HCT116 (cell line): ENCODE data around the gene IQCF6. TPM values are rescaled to one million over a fixed set of nuclear protein-coding genes. Genes with fewer than 3 reads are reported as not detected.

Experiments used
- ATAC-seq: fragments of 200-7000 bp; cut with Tn5 transposase; 2 replicates; pipeline ENCODE4 v1.9.1; 2020; ENCODE audit warnings: mild to moderate bottlenecking, moderate library complexity
- BruUV-seq: library from RNA; stranded (reverse); fragments of 400-500 nt; replicated peaks from 2 replicates; lab custom pipeline; 2021; lab: Mats Ljungman, UMichigan
- CTCF ChIA-PET: fragments of 300-600 bp; sonication (Branson Sonifier 250); formaldehyde crosslinking; loops from one replicate; lab custom pipeline; 2021; ENCODE audit warnings: antibody characterized with exemption; lab: Charles Lee
- POLR2A ChIA-PET: fragments of 300-600, 350-600 bp; sonication (Branson Sonifier 250); formaldehyde crosslinking; loops from one replicate; lab custom pipeline; 2021; ENCODE audit warnings: antibody characterized with exemption; lab: Charles Lee
- RAD21 ChIA-PET, 2 experiments: fragments of 300-600 bp; sonication (Branson Sonifier 250); formaldehyde crosslinking; loops; one replicate each; lab custom pipeline; 2023; ENCODE audit warnings: low total read pairs in 2 of 2; ENCODE audit not compliant: uncharacterized antibody in 2 of 2, unreplicated experiment in 2 of 2, low non-redundant PET in 1 of 2; lab: Charles Lee
- DNase-seq: peaks from one replicate; pipeline ENCODE4 v3.0.0-alpha.2; 2010; ENCODE audit warnings: low read depth, low spot score
- H2AFZ ChIP-seq: fragments of 200-600 bp; shearing (Covaris generic), sonication (generic); 2 replicates; pipeline ENCODE4 v1.6.1; 2017; ENCODE audit warnings: low read depth, mixed run types, mixed read lengths, antibody characterized with exemption, low read length; ENCODE audit not compliant: poor library complexity, severe bottlenecking
- H3K27ac ChIP-seq: 2 replicates; pipeline ENCODE4 v1.5.1; 2012; ENCODE audit warnings: low read depth, low read length
- H3K27me3 ChIP-seq: fragments of 200-600 bp; sonication (generic); 2 replicates; pipeline ENCODE4 v1.6.1; 2016; ENCODE audit warnings: mixed run types, low read length, mixed read lengths; ENCODE audit not compliant: insufficient read depth
- H3K36me3 ChIP-seq, 2 experiments: fragments of 200-500 bp in 1 of 2; fragments of 200-600 bp in 1 of 2; sonication (Bioruptor generic) in 1 of 2; sonication (generic) in 1 of 2; 2 replicates each; pipeline versions ENCODE4 v1.5.1 to v1.6.1; 2014 to 2016; ENCODE audit warnings: low read length in 2 of 2, inconsistent platforms in 1 of 2, mixed read lengths in 1 of 2, mixed run types in 1 of 2; ENCODE audit not compliant: insufficient read depth in 2 of 2, control insufficient read depth in 1 of 2
- H3K4me1 ChIP-seq, 2 experiments: fragments of 200-600 bp in 1 of 2; sonication (generic) in 1 of 2; 2 replicates each; pipeline versions ENCODE4 v1.5.1 to v1.6.1; 2012 to 2017; ENCODE audit warnings: low read length in 2 of 2, inconsistent platforms in 1 of 2, mild to moderate bottlenecking in 1 of 2, mixed read lengths in 1 of 2, mixed run types in 1 of 2, moderate library complexity in 1 of 2; ENCODE audit not compliant: insufficient read depth in 2 of 2, control insufficient read depth in 1 of 2
- H3K4me2 ChIP-seq: fragments of 200-600 bp; sonication (generic); 2 replicates; pipeline ENCODE4 v1.6.1; 2017; ENCODE audit warnings: mixed run types, low read length, mixed read lengths
- H3K4me3 ChIP-seq, 2 experiments: fragments of 200-600 bp in 1 of 2; sonication (generic) in 1 of 2; replicated peaks in 1 of 2; 2 replicates each; pipeline ENCODE4 v1.5.1; 2011 to 2016; ENCODE audit warnings: low read length in 2 of 2, control low read depth in 1 of 2, low read depth in 1 of 2, mild to moderate bottlenecking in 1 of 2, mixed read lengths in 1 of 2, mixed run types in 1 of 2
- H3K79me2 ChIP-seq: fragments of 200-600 bp; sonication (generic); 2 replicates; pipeline ENCODE4 v1.6.1; 2017; ENCODE audit warnings: mild to moderate bottlenecking, mixed run types, low read length, moderate library complexity, mixed read lengths; ENCODE audit not compliant: insufficient read depth
- H3K9ac ChIP-seq: fragments of 200-600 bp; sonication (generic); 2 replicates; pipeline ENCODE4 v1.6.1; 2016; ENCODE audit warnings: low read length, mixed read lengths
- H3K9me2 ChIP-seq: fragments of 200-600 bp; sonication (generic), shearing (Covaris generic); 2 replicates; pipeline ENCODE4 v1.6.1; 2017; ENCODE audit warnings: mixed run types, mild to moderate bottlenecking, moderate library complexity; ENCODE audit not compliant: insufficient read depth
- H3K9me3 ChIP-seq, 2 experiments: fragments of 200-500 bp in 1 of 2; fragments of 200-600 bp in 1 of 2; sonication (Bioruptor generic) in 1 of 2; sonication (generic) in 1 of 2; 2 replicates each; pipeline ENCODE4 v1.6.1; 2014 to 2017; ENCODE audit warnings: low read length in 2 of 2, mixed read lengths in 2 of 2, inconsistent platforms in 1 of 2, low read depth in 1 of 2, mild to moderate bottlenecking in 1 of 2, mixed run types in 1 of 2, moderate library complexity in 1 of 2; ENCODE audit not compliant: control insufficient read depth in 1 of 2, insufficient read depth in 1 of 2
- H4K20me1 ChIP-seq: fragments of 200-600 bp; sonication (generic), shearing (Covaris generic); 2 replicates; pipeline ENCODE4 v1.6.1; 2017; ENCODE audit warnings: mixed run types, mild to moderate bottlenecking, moderate library complexity; ENCODE audit not compliant: insufficient read depth
- CEBPB ChIP-seq: IDR thresholded peaks from 2 replicates; pipeline ENCODE4 v1.6.1; 2012; ENCODE audit warnings: low read depth
- CTCF ChIP-seq, 3 experiments: fragments of 200-600 bp in 1 of 3; sonication (generic) in 1 of 3; IDR thresholded peaks in 2 of 3; conservative IDR thresholded peaks in 1 of 3; 2 replicates each; pipeline ENCODE4 v1.5.1; 2012 to 2017; ENCODE audit warnings: low read depth in 2 of 3, low read length in 2 of 3, antibody characterized with exemption in 1 of 3, borderline replicate concordance in 1 of 3, control low read depth in 1 of 3, mild to moderate bottlenecking in 1 of 3, mixed read lengths in 1 of 3, mixed run types in 1 of 3, moderate library complexity in 1 of 3; ENCODE audit not compliant: insufficient read depth in 1 of 3
- ELF1 ChIP-seq: IDR thresholded peaks from 2 replicates; pipeline ENCODE4 v1.6.1; 2012; ENCODE audit warnings: low read depth, borderline replicate concordance
- EZH2 ChIP-seq: fragments of 200-600 bp; sonication (generic); IDR thresholded peaks from 2 replicates; pipeline ENCODE4 v1.6.1; 2017; ENCODE audit warnings: antibody characterized with exemption, mixed run types
- EZH2phosphoT487 ChIP-seq: fragments of 200-600 bp; IDR thresholded peaks from 2 replicates; pipeline ENCODE4 v1.6.1; 2018; ENCODE audit warnings: antibody characterized with exemption, borderline replicate concordance
- FOSL1 ChIP-seq: IDR thresholded peaks from 2 replicates; pipeline ENCODE4 v1.6.1; 2012; ENCODE audit warnings: low read depth
- JUND ChIP-seq: IDR thresholded peaks from 2 replicates; pipeline ENCODE4 v1.6.1; 2012
- MAX ChIP-seq: IDR thresholded peaks from 2 replicates; pipeline ENCODE4 v1.6.1; 2012
- POLR2A ChIP-seq: IDR thresholded peaks from 2 replicates; pipeline ENCODE4 v1.7.0; 2011; ENCODE audit warnings: borderline replicate concordance; ENCODE audit not compliant: insufficient read depth, insufficient read length; ENCODE audit errors: extremely low read depth
- POLR2AphosphoS5 ChIP-seq: IDR thresholded peaks from 2 replicates; pipeline ENCODE4 v1.6.1; 2011; ENCODE audit warnings: mild to moderate bottlenecking, low read depth, low read length, moderate library complexity
- REST ChIP-seq: IDR thresholded peaks from 2 replicates; pipeline ENCODE4 v1.6.1; 2012; ENCODE audit warnings: low read depth
- SP1 ChIP-seq: IDR thresholded peaks from 2 replicates; pipeline ENCODE4 v1.6.1; 2012; ENCODE audit warnings: low read depth
- TCF7L2 ChIP-seq: IDR thresholded peaks from 2 replicates; pipeline ENCODE4 v1.7.0; 2011; ENCODE audit warnings: borderline replicate concordance, inconsistent platforms; ENCODE audit not compliant: insufficient read depth, insufficient read length; ENCODE audit errors: extremely low read depth
- ZNF274 ChIP-seq: fragments of 200-500 bp; sonication (Bioruptor generic); IDR thresholded peaks from 2 replicates; pipeline ENCODE4 v1.6.1; 2014; ENCODE audit warnings: mild to moderate bottlenecking, low read depth, low read length, inconsistent platforms
- intact Hi-C: fragments of 100-400 bp; cut with micrococcal nuclease; formaldehyde crosslinking; loops from 2 replicates; pipeline ENCODE4 v1.10.0; 2022
- total RNA-seq: library from RNA; stranded (reverse); gene quantifications from one replicate; pipeline ENCODE4 v1.2.1, GENCODE V29; 2021; ENCODE audit not compliant: unreplicated experiment

Gene IQCF6
- total RNA-seq, 1 experiment from 2014 or later, result not detected

GRCh38 chr3:51734572-51734907 lies 44.5 kb downstream of the IQCF6 start:
- Histone ChIP-seq H3K9ac (no peak overlapping the region), H3K36me3 (no peaks in the 10 kb centered on the region), H3K4me2 (no peak overlapping the region), H3K4me1 (no peaks in the 10 kb centered on the region), H2AFZ (no peak overlapping the region), H3K4me3 (no peak overlapping the region), H3K27ac (no peak overlapping the region), H4K20me1 (no peaks in the 10 kb centered on the region), H3K79me2 (no peaks in the 10 kb centered on the region), H3K27me3 (0 out of 2 replicates have a peak, but pooled peaks cover 6% of the 10 kb centered on the region), H3K9me2 (no peaks in the 10 kb centered on the region), H3K9me3 (no peaks in the 10 kb centered on the region)
- ChIA-PET POLR2A (no interaction called here), CTCF (no interaction called here), RAD21 (no interaction called here)
- no peak for TF ChIP-seq EZH2
- no peak for TF ChIP-seq ZNF274
- no peak for TF ChIP-seq REST
- no peak for TF ChIP-seq POLR2A
- no peak for TF ChIP-seq SP1
- TF ChIP-seq ELF1, result no peak
- no peak for TF ChIP-seq MAX
- TF ChIP-seq CTCF (IDR thresholded peaks at IDR 0.05 in 2 of 3, conservative IDR thresholded peaks at IDR 0.05 in 1 of 3; ENCODE audit: borderline replicate concordance in 1 of 3, insufficient read depth in 1 of 3, low read depth in 2 of 3, low read length in 2 of 3), result no peak
- no peak for TF ChIP-seq CEBPB
- no peak for TF ChIP-seq TCF7L2
- TF ChIP-seq POLR2AphosphoS5, result no peak
- TF ChIP-seq EZH2phosphoT487, result no peak
- no peak for TF ChIP-seq JUND
- TF ChIP-seq FOSL1, result no peak
- no TSS peak for BruUV-seq
- ATAC-seq, result no peak
- DNase-seq, result no peak
- intact Hi-C loops, result no loop called here
